SK-N-SH treated with all-trans-retinoic acid at 6 μM for 48 hours (cell line): ENCODE data around the gene AFTPH.

ENCODE experiments used
- ATAC-seq: fragments of 200-7000 bp; cut with Tn5 transposase; 3 replicates; pipeline ENCODE4 v1.9.1; 2020; ENCODE audit warnings: mild to moderate bottlenecking, moderate library complexity
- ARNTL ChIP-seq: fragments of 450-650 bp; formaldehyde crosslinking; IDR thresholded peaks from 2 replicates; pipeline ENCODE4 v1.5.0; 2020; ENCODE audit warnings: low read depth, mild to moderate bottlenecking, moderate library complexity, borderline replicate concordance
- BACH2 ChIP-seq: fragments of 250-450 bp; sonication (Bioruptor Pico); IDR thresholded peaks from 2 replicates; pipeline ENCODE4 v1.9.0; 2021; ENCODE audit warnings: mild to moderate bottlenecking, borderline replicate concordance
- CREB5 ChIP-seq: fragments of 250-450 bp; sonication (Bioruptor Pico); IDR thresholded peaks from 2 replicates; pipeline ENCODE4 v1.5.1; 2020; ENCODE audit warnings: low read depth, mild to moderate bottlenecking, moderate library complexity
- CSDC2 ChIP-seq: fragments of 250-450 bp; sonication (Bioruptor Pico); IDR thresholded peaks from 2 replicates; pipeline ENCODE4 v1.5.0; 2020; ENCODE audit warnings: mild to moderate bottlenecking, moderate library complexity
- CSRNP3 ChIP-seq: fragments of 250-450 bp; sonication (Bioruptor Pico); IDR thresholded peaks from 2 replicates; pipeline ENCODE4 v1.5.1; 2021; ENCODE audit warnings: mild to moderate bottlenecking, moderate library complexity
- ESRRG ChIP-seq: fragments of 250-450 bp; sonication (Bioruptor Pico); IDR thresholded peaks from 2 replicates; pipeline ENCODE4 v1.6.1; 2021; ENCODE audit warnings: mild to moderate bottlenecking
- GLIS3 ChIP-seq: fragments of 250-450 bp; sonication (Bioruptor Pico); IDR thresholded peaks from 2 replicates; pipeline ENCODE4 v1.5.0; 2020; ENCODE audit warnings: mild to moderate bottlenecking, moderate library complexity
- PATZ1 ChIP-seq: fragments of 250-450 bp; sonication (Bioruptor Pico); IDR thresholded peaks from 2 replicates; pipeline ENCODE4 v1.8.0; 2020; ENCODE audit warnings: mild to moderate bottlenecking, moderate library complexity, borderline replicate concordance
- POU6F1 ChIP-seq: fragments of 250-450 bp; sonication (Bioruptor Pico); IDR thresholded peaks from 2 replicates; pipeline ENCODE4 v1.8.0; 2021; ENCODE audit warnings: low read depth, mild to moderate bottlenecking, moderate library complexity, borderline replicate concordance
- RARB ChIP-seq: fragments of 250-450 bp; sonication (Bioruptor Pico); IDR thresholded peaks from 2 replicates; pipeline ENCODE4 v1.8.0; 2021; ENCODE audit warnings: mild to moderate bottlenecking, moderate library complexity
- SNAI2 ChIP-seq: fragments of 250-450 bp; sonication (Bioruptor Pico); IDR thresholded peaks from 2 replicates; pipeline ENCODE4 v1.5.0; 2020; ENCODE audit warnings: mild to moderate bottlenecking, moderate library complexity
- TCF4 ChIP-seq: fragments of 250-450 bp; sonication (Bioruptor Pico); IDR thresholded peaks from 2 replicates; pipeline ENCODE4 v1.8.0; 2021; ENCODE audit warnings: mild to moderate bottlenecking, moderate library complexity, borderline replicate concordance
- TOX ChIP-seq: fragments of 250-450 bp; sonication (Bioruptor Pico); IDR thresholded peaks from 2 replicates; pipeline ENCODE4 v1.8.0; 2021; ENCODE audit warnings: mild to moderate bottlenecking, moderate library complexity, borderline replicate concordance
- ZC3H10 ChIP-seq: fragments of 250-450 bp; sonication (Bioruptor Pico); IDR thresholded peaks from 2 replicates; pipeline ENCODE4 v1.5.1; 2021; ENCODE audit warnings: mild to moderate bottlenecking, moderate library complexity
- ZNF565 ChIP-seq: fragments of 450-650 bp; formaldehyde crosslinking; conservative IDR thresholded peaks from 2 replicates; pipeline ENCODE4 v1.5.0; 2020; ENCODE audit warnings: low read depth, mild to moderate bottlenecking, moderate library complexity
- ZNF8 ChIP-seq: fragments of 450-650 bp; formaldehyde crosslinking; IDR thresholded peaks from 2 replicates; pipeline ENCODE4 v1.5.0; 2020; ENCODE audit warnings: mild to moderate bottlenecking, moderate library complexity

Gene AFTPH

GRCh38 chr2:64601034-64601754 is 77.1 kb downstream of the AFTPH start:
- TF ChIP-seq TOX (CRISPR knock-in tag) (no peak), PATZ1 (CRISPR knock-in tag) (no peak), ZNF565 (CRISPR knock-in tag) (no peak), BACH2 (CRISPR knock-in tag) (no peak), RARB (CRISPR knock-in tag) (no peak), CSRNP3 (no peak), GLIS3 (CRISPR knock-in tag) (no peak), ZNF8 (CRISPR knock-in tag) (no peak), ZC3H10 (CRISPR knock-in tag) (no peak), POU6F1 (CRISPR knock-in tag) (no peak), CSDC2 (CRISPR knock-in tag) (no peak), CREB5 (CRISPR knock-in tag) (no peak)
- ATAC-seq = no peak

GRCh38 chr2:64601785-64602391 is 77.8 kb downstream of the AFTPH start:
- no peak for ATAC-seq
- TF ChIP-seq PATZ1 (CRISPR knock-in tag) (no peak), BACH2 (CRISPR knock-in tag) (no peak), TCF4 (CRISPR knock-in tag) (no peak), RARB (CRISPR knock-in tag) (no peak), ZNF8 (CRISPR knock-in tag) (no peak), ARNTL (CRISPR knock-in tag) (no peak), ZC3H10 (CRISPR knock-in tag) (no peak), GLIS3 (CRISPR knock-in tag) (no peak), POU6F1 (CRISPR knock-in tag) (no peak)

GRCh38 chr2:64602436-64602835 is 78.3 kb downstream of the AFTPH start:
- TF ChIP-seq SNAI2 = no peak
- no peak for TF ChIP-seq CSRNP3
- TF ChIP-seq ZC3H10 (CRISPR knock-in tag) = no peak
- TF ChIP-seq ESRRG = no peak
- TF ChIP-seq CREB5 (CRISPR knock-in tag) = no peak
- TF ChIP-seq PATZ1 (CRISPR knock-in tag) = no peak
- no peak for TF ChIP-seq ZNF565 (CRISPR knock-in tag)
- TF ChIP-seq POU6F1 (CRISPR knock-in tag) = no peak
- no peak for TF ChIP-seq CSDC2 (CRISPR knock-in tag)
- TF ChIP-seq GLIS3 (CRISPR knock-in tag) = no peak
- no peak for ATAC-seq
